A549 (cell line): ENCODE results near the gene TBC1D22A. TPM values are rescaled to one million over a fixed set of nuclear protein-coding genes. Genes with fewer than 3 reads are reported as not detected.

ENCODE experiments used
- ATAC-seq, 2 experiments: fragments of 200-7000 bp in 1 of 2; fragments of >200 bp in 1 of 2; cut with Nextera tagmentation in 1 of 2; cut with Tn5 transposase in 1 of 2; 3 replicates each; pipeline versions ENCODE4 v1.8.0 to v1.9.1; 2018 to 2020; ENCODE audit warnings: mild to moderate bottlenecking in 1 of 2, moderate library complexity in 1 of 2
- CTCF ChIA-PET: fragments of 300-600 bp; sonication (Branson Sonifier 250); formaldehyde crosslinking; extraction: SDS; loops from one replicate; lab custom pipeline; 2021; ENCODE audit warnings: antibody characterized with exemption, inconsistent platforms; lab: Yijun Ruan, JAX
- POLR2A ChIA-PET: fragments of 350-600 bp; formaldehyde crosslinking; extraction: SDS; loops from one replicate; lab custom pipeline; 2021; ENCODE audit warnings: antibody characterized with exemption, inconsistent platforms; lab: Yijun Ruan, JAX
- DNase-seq, 2 experiments: peaks; one replicate each; pipeline versions ENCODE4 v3.0.0 to v3.0.0-alpha.2; 2011 to 2016; ENCODE audit warnings: low read depth in 1 of 2, low spot score in 1 of 2
- FAIRE-seq: peaks from 2 replicates; lab custom pipeline; 2011; peaks lifted over from hg19 to GRCh38; lab: Jason Lieb, UNC
- H3K27ac ChIP-seq, 2 experiments: fragments of >200 bp; sonication (Bioruptor Twin); formaldehyde crosslinking; 3 replicates each; pipeline ENCODE4 v1.5.1; 2016 to 2017
- H3K4me1 ChIP-seq: fragments of >200 bp; sonication (Bioruptor Twin); formaldehyde crosslinking; 3 replicates; pipeline ENCODE4 v1.6.1; 2016
- H3K4me2 ChIP-seq: fragments of >200 bp; sonication (Bioruptor Twin); formaldehyde crosslinking; 3 replicates; pipeline ENCODE4 v1.6.1; 2016
- H3K4me3 ChIP-seq: fragments of >200 bp; sonication (Bioruptor Twin); formaldehyde crosslinking; 3 replicates; pipeline ENCODE4 v1.5.1; 2016
- H3K9me3 ChIP-seq: fragments of >200 bp; sonication (Bioruptor Twin); formaldehyde crosslinking; 3 replicates; pipeline ENCODE4 v1.6.1; 2016
- BHLHE40 ChIP-seq: IDR thresholded peaks from 2 replicates; pipeline ENCODE4 v1.6.1; 2012; ENCODE audit warnings: low read depth, low read length, inconsistent platforms
- CHD2 ChIP-seq: fragments of 150-350 bp; IDR thresholded peaks from 2 replicates; pipeline ENCODE4 v1.6.1; 2014; ENCODE audit warnings: low read length; ENCODE audit not compliant: partially characterized antibody
- ESRRA ChIP-seq: fragments of 150-350 bp; IDR thresholded peaks from 2 replicates; pipeline ENCODE4 v1.6.1; 2014; ENCODE audit warnings: mild to moderate bottlenecking, low read length, borderline replicate concordance
- HDAC2 ChIP-seq: fragments of 200-600 bp; sonication (generic); IDR thresholded peaks from 2 replicates; pipeline ENCODE4 v1.6.1; 2016
- HEYL ChIP-seq: fragments of 250-450 bp; sonication (Bioruptor Pico); IDR thresholded peaks from 2 replicates; pipeline ENCODE4 v1.8.0; 2021; ENCODE audit warnings: mild to moderate bottlenecking, moderate library complexity
- HOXA7 ChIP-seq: fragments of 250-450 bp; sonication (Bioruptor Pico); IDR thresholded peaks from 2 replicates; pipeline ENCODE4 v1.5.0; 2020; ENCODE audit warnings: mild to moderate bottlenecking, moderate library complexity
- HOXB13 ChIP-seq: fragments of 250-450 bp; sonication (Bioruptor Pico); IDR thresholded peaks from 2 replicates; pipeline ENCODE4 v1.5.0; 2020; ENCODE audit warnings: low read depth, mild to moderate bottlenecking, moderate library complexity
- KDM1A ChIP-seq: fragments of 200-600 bp; sonication (generic); IDR thresholded peaks from 2 replicates; pipeline ENCODE4 v1.6.1; 2016; ENCODE audit warnings: low read depth, mild to moderate bottlenecking
- MAFK ChIP-seq: fragments of 450-650 bp; IDR thresholded peaks from 2 replicates; pipeline ENCODE4 v1.6.1; 2014; ENCODE audit not compliant: partially characterized antibody
- MAZ ChIP-seq: fragments of 150-350 bp; IDR thresholded peaks from 2 replicates; pipeline ENCODE4 v1.6.1; 2014; ENCODE audit warnings: antibody characterized with exemption, low read depth, low read length, borderline replicate concordance
- MYC ChIP-seq: IDR thresholded peaks from 2 replicates; pipeline ENCODE4 v1.6.1; 2012; ENCODE audit warnings: mild to moderate bottlenecking, inconsistent platforms, low read length, improper control_type of control experiment, borderline replicate concordance
- NPAS2 ChIP-seq: fragments of 250-450 bp; sonication (Bioruptor Pico); IDR thresholded peaks from 2 replicates; pipeline ENCODE4 v1.8.0; 2022; ENCODE audit warnings: mild to moderate bottlenecking, moderate library complexity, borderline replicate concordance
- NR3C1 ChIP-seq: fragments of >200 bp; sonication (Bioruptor Twin); formaldehyde crosslinking; IDR thresholded peaks from 3 replicates; pipeline ENCODE4 v1.6.1; 2017
- RAD21 ChIP-seq, 2 experiments: fragments of >200 bp in 1 of 2; sonication (Bioruptor Twin) in 1 of 2; formaldehyde crosslinking in 1 of 2; IDR thresholded peaks in 1 of 2; conservative IDR thresholded peaks in 1 of 2; 2 replicates in 1 of 2; 3 replicates in 1 of 2; pipeline ENCODE4 v1.6.1; 2012 to 2018; ENCODE audit warnings: inconsistent platforms in 1 of 2
- RARB ChIP-seq: fragments of 250-450 bp; sonication (Bioruptor Pico); IDR thresholded peaks from 2 replicates; pipeline ENCODE4 v1.8.0; 2021; ENCODE audit warnings: mild to moderate bottlenecking, moderate library complexity
- RNF2 ChIP-seq: fragments of 200-600 bp; sonication (generic); IDR thresholded peaks from 2 replicates; pipeline ENCODE4 v1.6.1; 2016; ENCODE audit warnings: low read depth, mild to moderate bottlenecking, antibody characterized with exemption, moderate library complexity, borderline replicate concordance
- SMC3 ChIP-seq: fragments of >200 bp; sonication (Bioruptor Twin); formaldehyde crosslinking; IDR thresholded peaks from 3 replicates; pipeline ENCODE4 v1.6.1; 2018; ENCODE audit warnings: inconsistent platforms
- ZC3H11A ChIP-seq: fragments of 450-650 bp; IDR thresholded peaks from 2 replicates; pipeline ENCODE4 v1.6.1; 2014; ENCODE audit warnings: antibody characterized with exemption, mild to moderate bottlenecking
- ZFP36 ChIP-seq: fragments of 450-650 bp; IDR thresholded peaks from 2 replicates; pipeline ENCODE4 v1.6.1; 2014; ENCODE audit warnings: borderline replicate concordance; ENCODE audit not compliant: partially characterized antibody
- ZNF302 ChIP-seq: fragments of 250-450 bp; sonication (Bioruptor Pico); IDR thresholded peaks from 2 replicates; pipeline ENCODE4 v1.9.0; 2021; ENCODE audit warnings: inconsistent platforms, mild to moderate bottlenecking, moderate library complexity
- WGBS: methylation state at CpG from one replicate; pipeline ENCODE4 v1.1.6; 2017; ENCODE audit errors: missing lambda C conversion rate; 5-methylcytosine and 5-hydroxymethylcytosine counted together
- polyA plus RNA-seq, 4 experiments: library from polyadenylated mRNA; depleted of rRNA in 3 of 4; stranded (reverse); fragments of >200 nt; fragmentation: RNase III in 1 of 4; extraction: RNeasy Plus Mini Kit Qiagen cat#74134 plus additional on column Dnase treatment in 1 of 4; gene quantifications; 2 replicates in 3 of 4; 3 replicates in 1 of 4; pipeline ENCODE4 v1.2.3, GENCODE V29; 2011 to 2017
- TF ChIP-seq, protein P1 (sequence below): fragments of 250-450 bp; sonication (Bioruptor Pico); IDR thresholded peaks from 2 replicates; pipeline ENCODE4 v1.5.0; 2020; ENCODE audit warnings: low read depth, mild to moderate bottlenecking, moderate library complexity
- TF ChIP-seq, protein P2 (sequence below): fragments of 150-350 bp; IDR thresholded peaks from 2 replicates; pipeline ENCODE4 v1.6.1; 2014; ENCODE audit warnings: low read depth, mild to moderate bottlenecking, low read length
- TF ChIP-seq, protein P3 (sequence below): IDR thresholded peaks from 2 replicates; pipeline ENCODE4 v1.6.1; 2012
- TF ChIP-seq, protein P4 (sequence below): IDR thresholded peaks from 2 replicates; pipeline ENCODE4 v1.6.1; 2012; ENCODE audit warnings: low read depth, borderline replicate concordance

Gene TBC1D22A
- polyA plus RNA-seq, 2 of the 4 experiments (the other 2 are of a cell fraction), result 8.9 to 10.8 TPM

DNA sequence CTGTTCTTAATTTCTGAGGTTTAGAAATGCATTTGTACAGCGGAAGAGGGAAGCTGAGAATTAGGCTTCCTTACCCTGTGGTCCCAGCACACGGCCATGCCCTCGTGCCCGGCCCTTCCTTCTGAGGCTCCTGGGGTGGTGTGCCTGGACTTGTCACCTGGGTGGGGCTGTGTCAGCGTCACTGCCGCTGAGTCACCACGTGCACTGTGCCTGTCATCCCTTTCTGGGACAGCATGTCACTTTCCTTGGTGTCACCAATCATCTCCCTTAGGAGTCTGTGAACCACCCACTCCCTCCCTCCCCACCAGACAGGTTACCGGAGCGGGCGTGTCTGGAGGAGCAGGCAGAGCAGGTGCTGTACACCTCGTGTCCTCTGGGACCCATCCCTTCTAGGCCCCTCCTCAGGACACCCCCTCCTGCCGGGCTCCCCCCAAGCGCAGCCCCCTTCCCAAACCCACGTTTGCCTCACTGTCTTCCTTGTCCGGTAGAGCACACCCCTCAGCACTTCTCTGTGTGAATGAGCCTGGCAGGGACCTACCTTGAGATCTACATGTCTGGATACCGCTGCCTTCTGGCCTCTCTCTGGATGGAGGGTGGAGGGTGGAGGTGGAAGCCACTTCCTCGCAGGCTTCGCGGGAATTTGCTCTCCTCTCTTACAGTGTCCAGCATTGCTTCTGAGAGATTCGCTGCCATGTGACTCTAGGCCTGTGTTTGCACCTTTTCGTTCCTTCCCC is 367.6 kb downstream of the TBC1D22A start:
- peak overlapping the region; percentile 49 to 50; a peak in 4 of 6 replicates for H3K27ac ChIP-seq
- ATAC-seq (no peak), DNase-seq (peak in 1 of 2 experiments; percentile 35), FAIRE-seq (no peak)
- WGBS, result 76% methylated on average over 20 of the region's 21 CpGs
- TF ChIP-seq HOXA7 (CRISPR knock-in tag), result no peak
- TF ChIP-seq MAFK, result no peak
- TF ChIP-seq NR3C1, result no peak
- no peak for TF ChIP-seq RNF2
- H3K4me3 ChIP-seq, result no peak overlapping the region
- CTCF ChIA-PET, result interaction anchor here (1.0 kb wide), 1 partner anchor 327 kb away, joined by 3 read pairs; no protein-coding TSS in a partner anchor
- POLR2A ChIA-PET, result no interaction called here
- peaks cover 11% of the 10 kb centered on the region; the same call in 2 of the 3 replicates for H3K4me1 ChIP-seq
- peak overlapping the region; percentile 12; the same call in 1 of the 3 replicates for H3K4me2 ChIP-seq
- no peaks in the 10 kb centered on the region for H3K9me3 ChIP-seq

DNA sequence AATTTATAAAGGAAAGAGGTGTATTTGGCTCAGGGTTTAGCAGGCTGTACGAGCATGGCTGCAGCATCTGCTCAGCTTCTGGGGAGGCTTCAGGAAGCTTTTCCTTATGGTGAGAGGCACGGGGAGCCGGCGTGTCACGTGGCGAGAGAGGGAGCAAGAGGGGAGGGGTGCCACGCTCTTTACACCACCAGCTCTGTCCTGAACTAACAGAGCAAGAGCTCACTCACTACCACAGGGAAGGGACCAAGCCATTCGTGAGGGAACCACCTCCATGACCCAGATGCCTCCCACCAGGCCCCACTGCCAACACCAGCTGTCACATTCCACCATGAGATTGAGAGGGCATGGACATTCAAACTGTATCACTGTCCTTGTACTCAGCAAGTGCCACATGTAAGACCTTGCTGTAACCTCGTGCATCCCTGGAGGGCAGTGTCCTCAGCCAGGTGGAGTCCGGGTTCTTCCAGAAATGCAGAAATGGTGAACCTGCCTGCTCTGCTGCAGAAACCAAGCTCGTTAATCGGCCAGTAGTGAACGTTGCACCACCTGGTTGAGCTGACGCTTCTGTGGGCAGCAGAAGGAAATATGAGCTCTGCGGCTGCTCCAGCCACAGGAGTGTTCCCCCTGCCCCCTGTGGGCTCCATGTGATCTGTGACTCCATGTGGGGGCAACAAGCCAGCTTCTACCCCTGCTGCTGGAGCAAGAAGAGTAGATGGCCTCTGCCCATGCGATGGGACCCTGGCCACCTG is 368.6 kb downstream of the TBC1D22A start:
- Histone ChIP-seq H3K4me1 (peaks cover 11% of the 10 kb centered on the region; the same call in 2 of the 3 replicates), H3K27ac (no peak overlapping the region), H3K4me3 (no peak overlapping the region)
- WGBS, result 95% methylated on average over 12 of the region's 16 CpGs
- ChIA-PET POLR2A (no interaction called here), CTCF (no interaction called here)
- no peak for ATAC-seq
- TF ChIP-seq MAFK, result no peak
- no peak for TF ChIP-seq SMC3
- TF ChIP-seq HDAC2, result no peak
- TF ChIP-seq, protein P1, sequence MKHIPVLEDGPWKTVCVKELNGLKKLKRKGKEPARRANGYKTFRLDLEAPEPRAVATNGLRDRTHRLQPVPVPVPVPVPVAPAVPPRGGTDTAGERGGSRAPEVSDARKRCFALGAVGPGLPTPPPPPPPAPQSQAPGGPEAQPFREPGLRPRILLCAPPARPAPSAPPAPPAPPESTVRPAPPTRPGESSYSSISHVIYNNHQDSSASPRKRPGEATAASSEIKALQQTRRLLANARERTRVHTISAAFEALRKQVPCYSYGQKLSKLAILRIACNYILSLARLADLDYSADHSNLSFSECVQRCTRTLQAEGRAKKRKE, result no peak
- TF ChIP-seq NPAS2 (CRISPR knock-in tag), result no peak
- TF ChIP-seq KDM1A, result no peak
- TF ChIP-seq BHLHE40, result no peak
- no peak for TF ChIP-seq ZC3H11A
- TF ChIP-seq HOXB13 (CRISPR knock-in tag), result no peak
- TF ChIP-seq, all 56 proteins: peak for 0
- no peak for DNase-seq
- H3K9me3 ChIP-seq, result no peaks in the 10 kb centered on the region
- FAIRE-seq, result no peak
- no peak overlapping the region for H3K4me2 ChIP-seq

DNA sequence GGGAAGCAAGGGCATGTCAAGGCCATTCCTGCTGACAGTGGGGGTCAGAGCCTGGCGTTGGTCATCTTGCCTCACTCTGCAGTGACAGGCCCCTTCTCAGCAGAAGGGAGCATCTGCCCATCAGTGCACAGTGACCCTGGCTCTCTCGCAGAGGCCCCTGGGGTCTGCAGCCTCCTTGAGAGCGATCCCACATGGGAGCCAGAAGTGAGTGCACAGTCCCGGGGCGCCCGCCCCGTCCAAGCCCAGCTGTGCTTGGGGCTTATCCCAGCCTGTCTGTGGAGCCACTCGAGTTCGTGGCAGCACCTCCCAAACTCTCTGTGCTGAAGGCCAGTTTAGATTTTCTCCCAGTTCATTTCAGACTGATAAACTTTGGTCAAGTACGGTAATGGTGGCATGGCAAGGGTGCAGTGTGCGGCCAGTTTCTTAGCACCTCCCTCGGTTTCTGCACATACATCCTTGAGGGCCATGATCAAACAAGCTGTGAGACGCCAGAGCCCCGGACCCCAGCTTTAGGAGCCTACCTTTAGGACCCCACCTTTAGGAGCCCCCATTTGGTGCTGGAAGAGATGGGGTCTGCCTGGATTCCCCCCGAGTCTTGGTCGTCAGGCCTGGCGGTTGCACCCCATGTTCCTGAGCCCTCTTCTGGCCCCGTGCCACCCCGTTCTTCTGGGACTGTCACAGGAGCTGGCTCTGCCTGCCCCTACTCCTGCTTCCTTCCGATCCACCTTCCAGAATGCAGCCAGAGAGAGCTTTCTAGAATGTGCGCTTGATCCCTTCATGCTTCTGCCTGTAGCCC is 369.4 kb downstream of the TBC1D22A start:
- H3K9me3 ChIP-seq, result no peaks in the 10 kb centered on the region
- ChIA-PET POLR2A (no interaction called here), CTCF (interaction anchor here (0.8 kb wide), 1 partner anchor 9 kb away, joined by 3 read pairs; no protein-coding TSS in a partner anchor)
- H3K4me3 ChIP-seq, result no peak overlapping the region
- no peak for FAIRE-seq
- DNase-seq, result no peak
- no peak overlapping the region for H3K4me2 ChIP-seq
- no peak for ATAC-seq
- no peak overlapping the region for H3K27ac ChIP-seq
- H3K4me1 ChIP-seq, result peaks cover 11% of the 10 kb centered on the region; the same call in 2 of the 3 replicates
- WGBS, result 98% methylated on average over 8 of the region's 21 CpGs
- TF ChIP-seq HEYL (no peak), HOXA7 (CRISPR knock-in tag) (no peak), MAZ (no peak)

DNA sequence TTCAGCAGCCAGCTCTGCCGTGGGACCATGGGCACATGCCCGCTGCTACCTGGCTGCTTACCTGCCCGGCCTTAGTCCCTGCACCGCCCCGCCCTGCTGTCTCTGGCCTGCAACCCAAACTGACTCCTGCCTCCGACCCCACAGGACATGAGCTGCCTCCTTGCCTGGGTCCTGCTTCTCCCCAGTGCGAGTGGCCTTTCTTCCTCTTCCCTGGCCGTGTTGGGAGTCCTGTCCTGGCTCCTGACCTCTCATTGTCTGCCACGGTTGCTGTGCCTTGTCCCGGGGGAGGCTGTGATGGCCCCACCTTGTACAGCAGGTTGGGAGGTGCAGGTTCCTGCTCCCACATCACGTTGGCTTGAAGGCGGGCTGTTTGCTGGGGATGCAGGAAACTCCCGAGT is 370.0 kb downstream of the TBC1D22A start:
- H3K27ac ChIP-seq, result no peak overlapping the region
- H3K4me2 ChIP-seq, result no peak overlapping the region
- DNase-seq (no peak), FAIRE-seq (no peak), ATAC-seq (no peak)
- WGBS, result 86% methylated on average over 6 of the region's 13 CpGs
- no peak overlapping the region for H3K4me3 ChIP-seq
- H3K4me1 ChIP-seq, result peaks cover 11% of the 10 kb centered on the region; the same call in 2 of the 3 replicates
- POLR2A ChIA-PET, result no interaction called here
- no peaks in the 10 kb centered on the region for H3K9me3 ChIP-seq
- CTCF ChIA-PET, result interaction anchor here (0.8 kb wide), 1 partner anchor 8 kb away, joined by 3 read pairs; no protein-coding TSS in a partner anchor
- TF ChIP-seq RARB (CRISPR knock-in tag) (no peak), MYC (no peak), ESRRA (no peak), ZFP36 (no peak), HOXA7 (CRISPR knock-in tag) (no peak), ZNF302 (CRISPR knock-in tag) (no peak), RNF2 (no peak), CHD2 (no peak), RAD21 (conservative IDR thresholded peaks at IDR 0.05 in 1 of 2, IDR thresholded peaks at IDR 0.05 in 1 of 2) (no peak)
- TF ChIP-seq, protein P2, sequence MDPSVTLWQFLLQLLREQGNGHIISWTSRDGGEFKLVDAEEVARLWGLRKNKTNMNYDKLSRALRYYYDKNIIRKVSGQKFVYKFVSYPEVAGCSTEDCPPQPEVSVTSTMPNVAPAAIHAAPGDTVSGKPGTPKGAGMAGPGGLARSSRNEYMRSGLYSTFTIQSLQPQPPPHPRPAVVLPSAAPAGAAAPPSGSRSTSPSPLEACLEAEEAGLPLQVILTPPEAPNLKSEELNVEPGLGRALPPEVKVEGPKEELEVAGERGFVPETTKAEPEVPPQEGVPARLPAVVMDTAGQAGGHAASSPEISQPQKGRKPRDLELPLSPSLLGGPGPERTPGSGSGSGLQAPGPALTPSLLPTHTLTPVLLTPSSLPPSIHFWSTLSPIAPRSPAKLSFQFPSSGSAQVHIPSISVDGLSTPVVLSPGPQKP, result no peak
- TF ChIP-seq, protein P3, sequence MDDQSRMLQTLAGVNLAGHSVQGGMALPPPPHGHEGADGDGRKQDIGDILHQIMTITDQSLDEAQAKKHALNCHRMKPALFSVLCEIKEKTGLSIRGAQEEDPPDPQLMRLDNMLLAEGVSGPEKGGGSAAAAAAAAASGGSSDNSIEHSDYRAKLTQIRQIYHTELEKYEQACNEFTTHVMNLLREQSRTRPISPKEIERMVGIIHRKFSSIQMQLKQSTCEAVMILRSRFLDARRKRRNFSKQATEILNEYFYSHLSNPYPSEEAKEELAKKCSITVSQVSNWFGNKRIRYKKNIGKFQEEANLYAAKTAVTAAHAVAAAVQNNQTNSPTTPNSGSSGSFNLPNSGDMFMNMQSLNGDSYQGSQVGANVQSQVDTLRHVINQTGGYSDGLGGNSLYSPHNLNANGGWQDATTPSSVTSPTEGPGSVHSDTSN, result no peak
- TF ChIP-seq, protein P4, sequence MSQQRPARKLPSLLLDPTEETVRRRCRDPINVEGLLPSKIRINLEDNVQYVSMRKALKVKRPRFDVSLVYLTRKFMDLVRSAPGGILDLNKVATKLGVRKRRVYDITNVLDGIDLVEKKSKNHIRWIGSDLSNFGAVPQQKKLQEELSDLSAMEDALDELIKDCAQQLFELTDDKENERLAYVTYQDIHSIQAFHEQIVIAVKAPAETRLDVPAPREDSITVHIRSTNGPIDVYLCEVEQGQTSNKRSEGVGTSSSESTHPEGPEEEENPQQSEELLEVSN, result no peak
